Parathyroid adenoma (tissue), 2 donors: Measurements from ENCODE around the gene RABGEF1.
"Not testable (repeated sequence)": the region's sequence is repeated elsewhere in the genome, so short reads cannot be mapped to it uniquely, and the experiment has no call there.

Experiments
- H2AFZ ChIP-seq: fragments of 300-600 bp; sonication (generic); one replicate; pipeline ENCODE4 v1.7.0; 2017; ENCODE audit warnings: antibody characterized with exemption, mild to moderate bottlenecking
- H3K27ac ChIP-seq: fragments of 300-600 bp; sonication (generic); one replicate; pipeline ENCODE4 v1.7.0; 2017
- H3K27me3 ChIP-seq: fragments of 300-600 bp; sonication (generic); one replicate; pipeline ENCODE4 v1.7.0; 2017; ENCODE audit warnings: low read length; ENCODE audit not compliant: control insufficient read depth, insufficient read depth
- H3K36me3 ChIP-seq: fragments of 300-600 bp; sonication (generic); one replicate; pipeline ENCODE4 v1.7.0; 2017; ENCODE audit warnings: low read length; ENCODE audit not compliant: control insufficient read depth, insufficient read depth
- H3K4me1 ChIP-seq: fragments of 300-600 bp; sonication (generic); one replicate; pipeline ENCODE4 v1.7.0; 2017; ENCODE audit warnings: control low read depth
- H3K4me2 ChIP-seq: fragments of 300-600 bp; sonication (generic); one replicate; pipeline ENCODE4 v1.7.0; 2017; ENCODE audit warnings: low read length
- H3K4me3 ChIP-seq: fragments of 300-600 bp; sonication (generic); one replicate; pipeline ENCODE4 v1.7.0; 2017; ENCODE audit warnings: low read depth, low read length
- H3K79me2 ChIP-seq: fragments of 300-600 bp; sonication (generic); one replicate; pipeline ENCODE4 v1.7.0; 2017; ENCODE audit warnings: control low read depth
- H3K9ac ChIP-seq: fragments of 300-600 bp; sonication (generic); one replicate; pipeline ENCODE4 v1.7.0; 2017; ENCODE audit warnings: mild to moderate bottlenecking
- H3K9me3 ChIP-seq: fragments of 300-600 bp; sonication (generic); one replicate; pipeline ENCODE4 v1.7.0; 2017; ENCODE audit warnings: low read length; ENCODE audit not compliant: control insufficient read depth
- CTCF ChIP-seq: fragments of 300-600 bp; sonication (generic); IDR thresholded peaks from one replicate; pipeline ENCODE4 v1.7.0; 2017; ENCODE audit warnings: antibody characterized with exemption, mild to moderate bottlenecking
- donor health status: primary hyperparathyroidism.

The RABGEF1 gene

DNA sequence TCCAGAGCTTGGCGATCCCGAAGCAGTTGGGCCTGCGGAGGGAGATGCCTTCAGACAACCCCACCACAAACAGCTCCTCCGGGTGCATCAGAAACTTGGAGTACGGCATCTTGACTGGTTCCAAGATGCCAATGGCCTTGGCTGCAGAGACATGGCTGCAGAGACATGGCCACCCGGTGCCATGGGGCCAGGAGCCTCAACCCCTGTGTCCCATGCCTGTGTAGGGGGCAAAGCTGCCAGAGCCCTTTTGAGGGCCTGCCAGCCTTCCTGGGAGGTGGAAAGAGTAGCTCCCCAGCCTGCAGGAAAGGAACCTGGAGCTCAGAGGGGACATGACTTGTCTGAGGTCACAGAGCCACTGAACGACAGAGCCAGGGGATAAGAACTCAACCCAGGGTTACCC, 83.5 kb downstream of the RABGEF1 start:
- H3K4me1 ChIP-seq, result no peaks in the 10 kb centered on the region
- no peak overlapping the region for H3K4me3 ChIP-seq
- H3K9ac ChIP-seq, result no peak overlapping the region
- H3K4me2 ChIP-seq, result no peak overlapping the region
- TF ChIP-seq CTCF, result no peak
- no peaks in the 10 kb centered on the region for H3K36me3 ChIP-seq
- H3K27ac ChIP-seq, result no peak overlapping the region
- H3K27me3 ChIP-seq, result no peaks in the 10 kb centered on the region
- no peak overlapping the region for H2AFZ ChIP-seq
- no peaks in the 10 kb centered on the region for H3K9me3 ChIP-seq
- H3K79me2 ChIP-seq, result no peaks in the 10 kb centered on the region

DNA sequence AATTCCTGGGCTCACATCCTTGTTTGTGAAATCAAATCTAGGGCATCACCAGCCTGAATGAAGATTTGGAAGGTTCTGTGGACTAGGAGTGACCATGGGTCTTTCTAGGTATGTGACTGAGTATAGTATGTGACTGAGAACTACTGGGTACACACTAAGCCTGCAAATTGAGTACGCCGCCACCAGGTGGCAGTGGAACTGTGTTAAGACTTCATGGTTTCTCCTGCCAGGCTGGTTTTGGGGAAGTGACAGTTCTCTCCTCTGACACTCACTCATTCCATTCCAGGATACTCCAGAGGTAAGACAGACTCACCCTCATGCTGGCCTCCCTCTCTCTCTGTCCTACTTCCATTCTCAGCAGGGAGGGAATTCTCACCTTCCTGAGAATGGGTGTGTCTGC, 85.0 kb downstream of the RABGEF1 start:
- H3K9ac ChIP-seq, H3K4me3 ChIP-seq, H3K27ac ChIP-seq, H3K27me3 ChIP-seq, H3K36me3 ChIP-seq, H3K4me2 ChIP-seq, H3K9me3 ChIP-seq, H3K79me2 ChIP-seq, H2AFZ ChIP-seq, H3K4me1 ChIP-seq: not testable (repeated sequence)

DNA sequence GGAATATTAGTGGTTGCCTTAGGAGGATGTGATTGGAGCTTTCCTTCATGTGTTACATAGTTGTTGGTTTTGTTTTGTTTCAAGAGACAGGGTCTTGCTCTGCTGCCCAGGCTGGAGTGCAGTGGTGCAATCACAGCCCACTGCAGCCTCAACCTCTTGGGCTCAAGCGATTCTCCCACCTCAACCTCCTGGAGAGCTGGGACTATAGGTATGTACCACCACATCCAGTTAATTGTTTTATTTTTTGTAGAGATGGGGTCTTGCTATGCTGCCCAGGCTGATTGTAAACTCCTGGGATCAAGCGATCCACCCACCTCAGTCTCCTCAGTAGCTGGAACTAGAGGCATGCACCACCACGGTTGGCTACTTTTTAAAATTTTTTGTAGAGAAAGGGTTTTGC, 86.1 kb downstream of the RABGEF1 start:
- no peaks in the 10 kb centered on the region for H3K4me1 ChIP-seq
- no peak for TF ChIP-seq CTCF
- no peaks in the 10 kb centered on the region for H3K27me3 ChIP-seq
- H3K4me3 ChIP-seq, result no peak overlapping the region
- H3K9ac ChIP-seq, result no peak overlapping the region
- no peak overlapping the region for H2AFZ ChIP-seq
- H3K9me3 ChIP-seq, result no peaks in the 10 kb centered on the region
- H3K36me3 ChIP-seq, result no peaks in the 10 kb centered on the region
- H3K4me2 ChIP-seq, result no peak overlapping the region
- no peaks in the 10 kb centered on the region for H3K79me2 ChIP-seq
- H3K27ac ChIP-seq, result no peak overlapping the region

GRCh38 chr7:66830976-66831375, 90.4 kb downstream of the RABGEF1 start:
- H3K9ac ChIP-seq, H3K4me1 ChIP-seq, H3K36me3 ChIP-seq, H3K9me3 ChIP-seq, H3K79me2 ChIP-seq, H2AFZ ChIP-seq, H3K27me3 ChIP-seq, H3K27ac ChIP-seq, H3K4me2 ChIP-seq, H3K4me3 ChIP-seq: not testable (repeated sequence)

DNA sequence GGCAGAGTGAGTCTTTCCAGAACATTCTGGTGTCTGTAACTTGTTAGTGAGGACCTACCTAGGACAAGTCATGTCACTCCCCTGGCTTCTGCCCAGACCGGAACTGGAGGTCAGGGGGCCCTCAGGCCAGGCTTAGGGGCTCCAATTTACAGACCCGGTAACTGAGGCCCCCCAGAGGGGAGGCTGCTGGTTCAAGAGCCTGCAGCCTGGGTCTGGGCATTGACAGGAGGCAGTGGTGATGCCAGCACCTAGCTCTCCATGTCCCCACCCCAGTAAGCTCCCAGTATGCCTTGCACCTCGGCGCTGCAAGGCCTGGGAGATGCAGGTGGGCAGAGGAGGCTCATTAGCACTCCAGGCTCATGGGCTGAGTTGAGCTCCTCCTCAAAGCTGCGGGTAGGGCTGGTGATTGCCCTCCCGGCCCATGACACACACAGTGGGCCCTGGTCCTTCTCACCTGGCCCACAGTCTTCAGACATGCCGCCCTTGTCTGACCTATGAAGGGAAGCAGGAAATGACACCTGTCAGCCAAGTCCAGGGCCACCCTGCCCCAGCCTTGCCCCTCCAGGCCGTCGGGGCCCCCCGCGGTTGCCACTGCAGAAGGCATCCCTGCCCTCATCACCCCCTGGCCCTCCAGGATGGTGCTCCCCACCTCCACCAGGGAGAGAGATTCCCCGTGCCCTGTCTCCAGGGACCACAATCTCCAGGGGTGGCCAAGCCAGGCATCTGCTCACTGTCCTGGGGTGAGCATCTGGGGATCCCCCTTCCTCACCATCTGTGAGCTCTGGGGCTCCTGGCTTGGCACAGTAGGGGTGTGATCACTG, 92.2 kb downstream of the RABGEF1 start:
- H2AFZ ChIP-seq, result no peak overlapping the region
- H3K36me3 ChIP-seq, result no peaks in the 10 kb centered on the region
- H3K4me3 ChIP-seq, result no peak overlapping the region
- no peak overlapping the region for H3K4me2 ChIP-seq
- no peak overlapping the region for H3K27ac ChIP-seq
- no peaks in the 10 kb centered on the region for H3K79me2 ChIP-seq
- no peak overlapping the region for H3K9ac ChIP-seq
- H3K27me3 ChIP-seq, result no peaks in the 10 kb centered on the region
- H3K4me1 ChIP-seq, result no peaks in the 10 kb centered on the region
- H3K9me3 ChIP-seq, result no peaks in the 10 kb centered on the region
- no peak for TF ChIP-seq CTCF

- H3K27me3 ChIP-seq, result no peaks in the 10 kb centered on the region
- H3K4me2 ChIP-seq, result no peak overlapping the region
- H3K36me3 ChIP-seq, result no peaks in the 10 kb centered on the region
- H2AFZ ChIP-seq, result no peak overlapping the region
- no peak overlapping the region for H3K9ac ChIP-seq
- no peaks in the 10 kb centered on the region for H3K9me3 ChIP-seq
- H3K79me2 ChIP-seq, result no peaks in the 10 kb centered on the region
- TF ChIP-seq CTCF, result no peak
- no peak overlapping the region for H3K27ac ChIP-seq
- no peaks in the 10 kb centered on the region for H3K4me1 ChIP-seq
- H3K4me3 ChIP-seq, result no peak overlapping the region
Measured at GRCh38 chr7:66837007-66837406, 96.5 kb downstream of the RABGEF1 start.
